ENCODE measurements around the gene MOB2.

The MOB2 gene

DNA sequence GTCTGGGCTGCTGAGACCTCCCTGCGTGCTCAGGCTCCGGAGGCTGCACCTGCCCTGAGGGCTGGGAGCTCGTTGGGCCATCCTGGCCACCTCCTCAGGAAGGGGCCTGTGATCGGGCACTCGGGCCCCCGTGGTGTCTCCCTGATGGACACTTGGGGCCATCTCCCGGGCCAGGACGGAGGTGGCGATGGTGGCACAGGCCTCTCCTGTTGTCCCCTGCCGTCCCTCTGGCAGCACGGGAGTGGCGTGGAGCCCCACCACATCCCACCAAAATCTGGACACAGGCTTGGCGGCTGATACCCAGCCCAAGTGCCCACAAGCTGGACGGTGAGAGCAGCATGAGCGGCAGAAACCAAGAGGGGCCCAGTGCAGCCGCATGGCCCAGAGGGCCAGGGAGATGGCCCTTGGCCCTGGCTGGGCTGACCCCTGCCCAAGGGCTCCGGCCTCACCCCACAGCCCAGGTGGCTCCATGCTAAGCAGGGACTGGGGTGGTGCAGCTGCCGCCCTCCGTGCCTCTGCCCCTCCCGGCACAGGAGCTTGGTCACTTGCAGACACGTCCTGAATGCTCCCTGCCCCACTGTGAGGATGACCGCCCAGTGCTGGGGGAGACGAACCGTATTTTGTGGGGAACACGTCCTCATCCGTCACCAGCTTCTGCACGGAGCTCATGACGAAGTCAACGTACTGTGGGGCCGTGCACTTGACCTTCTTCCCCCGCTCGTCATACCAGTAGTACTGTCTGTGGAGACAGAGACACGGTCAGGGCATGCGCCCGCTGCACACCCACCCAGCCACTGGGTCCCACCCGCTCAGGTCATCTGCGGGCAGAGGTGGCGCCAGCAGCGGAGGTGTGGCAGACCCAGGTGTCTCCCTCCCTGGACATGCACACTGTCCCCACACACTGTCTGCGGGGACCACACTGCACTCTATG, 15.6 kb downstream of the MOB2 start:
- POLR2A ChIA-PET, result no interaction called here
- 96% methylated on average over 39 of the region's 40 CpGs for WGBS (ENCODE audit: insufficient coverage)
- DNase-seq, result no peak
- Histone ChIP-seq H3K4me1 (ENCODE audit: control extremely low read depth in 1 of 4, control insufficient read depth in 4 of 4, insufficient read depth in 4 of 4, low read length in 3 of 4) (no peaks in the 10 kb centered on the region), H3K9me3 (ENCODE audit: control extremely low read depth in 1 of 5, control insufficient read depth in 4 of 5, insufficient read depth in 2 of 5, low read depth in 1 of 5, low read length in 4 of 5) (no peaks in the 10 kb centered on the region), H3K27ac (ENCODE audit: insufficient read depth in 1 of 2, low read depth in 1 of 2, low read length in 2 of 2, poor library complexity in 1 of 2, severe bottlenecking in 2 of 2) (no peak overlapping the region), H3K27me3 (replicated peaks in 2 of 5; ENCODE audit: control insufficient read depth in 4 of 5, insufficient read depth in 5 of 5, low read length in 4 of 5) (no peaks in the 10 kb centered on the region), H3K36me3 (ENCODE audit: control insufficient read depth in 4 of 4, insufficient read depth in 4 of 4, low read length in 3 of 4) (peaks cover 0 to 67% (median 23%) of the 10 kb centered on the region in 4 experiments), H3K4me3 (ENCODE audit: control insufficient read depth in 1 of 7, extremely low read depth in 1 of 7, insufficient read depth in 4 of 7, low read depth in 2 of 7, low read length in 6 of 7) (no peak overlapping the region)
- CTCF ChIA-PET, result no interaction called here

DNA sequence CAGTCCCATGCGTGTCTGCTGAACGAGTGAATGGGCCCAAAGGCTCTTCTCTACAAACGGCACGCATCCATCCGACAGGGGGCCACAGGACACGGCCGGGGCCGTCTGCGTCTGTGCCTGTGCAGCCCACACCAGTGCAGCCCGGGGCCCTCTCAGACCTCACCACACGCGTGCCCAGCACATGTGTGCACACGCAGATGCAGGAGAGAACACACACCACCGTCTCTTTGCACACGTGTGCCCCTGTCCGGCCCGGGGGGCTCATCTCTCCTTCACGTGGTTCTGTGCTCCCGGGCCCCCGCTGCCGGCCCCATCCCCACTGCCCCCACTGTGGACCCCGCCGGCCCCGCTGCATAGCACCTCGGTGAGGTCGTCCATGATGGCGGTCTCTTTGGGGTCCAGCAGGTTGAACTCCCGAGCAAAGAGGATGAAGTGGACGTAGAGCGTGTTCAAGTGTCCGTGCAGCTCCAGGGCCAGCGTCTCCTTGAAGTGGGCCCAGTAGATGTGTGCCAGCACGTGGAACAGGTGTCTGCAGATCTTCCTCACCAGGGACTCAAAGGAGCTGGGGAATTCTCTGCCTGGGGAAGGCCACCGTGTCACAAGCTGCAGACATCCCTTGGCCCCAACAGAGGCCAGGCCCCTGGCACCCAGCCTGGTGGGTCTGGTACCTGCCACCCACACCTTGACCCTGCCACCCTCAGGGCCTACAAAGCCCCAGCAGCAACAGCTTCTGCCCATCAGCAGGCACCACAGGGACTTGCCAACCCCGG, 16.5 kb downstream of the MOB2 start:
- Histone ChIP-seq H3K27me3 (replicated peaks in 2 of 5; ENCODE audit: control insufficient read depth in 4 of 5, insufficient read depth in 5 of 5, low read length in 4 of 5) (no peaks in the 10 kb centered on the region), H3K4me1 (ENCODE audit: control extremely low read depth in 1 of 4, control insufficient read depth in 4 of 4, insufficient read depth in 4 of 4, low read length in 3 of 4) (no peaks in the 10 kb centered on the region), H3K9me3 (ENCODE audit: control extremely low read depth in 1 of 5, control insufficient read depth in 4 of 5, insufficient read depth in 2 of 5, low read depth in 1 of 5, low read length in 4 of 5) (no peaks in the 10 kb centered on the region), H3K4me3 (ENCODE audit: control insufficient read depth in 1 of 7, extremely low read depth in 1 of 7, insufficient read depth in 4 of 7, low read depth in 2 of 7, low read length in 6 of 7) (no peak overlapping the region), H3K36me3 (ENCODE audit: control insufficient read depth in 4 of 4, insufficient read depth in 4 of 4, low read length in 3 of 4) (peaks cover 0 to 64% (median 20%) of the 10 kb centered on the region in 4 experiments), H3K27ac (ENCODE audit: insufficient read depth in 1 of 2, low read depth in 1 of 2, low read length in 2 of 2, poor library complexity in 1 of 2, severe bottlenecking in 2 of 2) (no peak overlapping the region)
- POLR2A ChIA-PET, result no interaction called here
- no peak for DNase-seq
- CTCF ChIA-PET, result no interaction called here
- 97% methylated on average over 35 of the region's 35 CpGs for WGBS (ENCODE audit: insufficient coverage)

DNA sequence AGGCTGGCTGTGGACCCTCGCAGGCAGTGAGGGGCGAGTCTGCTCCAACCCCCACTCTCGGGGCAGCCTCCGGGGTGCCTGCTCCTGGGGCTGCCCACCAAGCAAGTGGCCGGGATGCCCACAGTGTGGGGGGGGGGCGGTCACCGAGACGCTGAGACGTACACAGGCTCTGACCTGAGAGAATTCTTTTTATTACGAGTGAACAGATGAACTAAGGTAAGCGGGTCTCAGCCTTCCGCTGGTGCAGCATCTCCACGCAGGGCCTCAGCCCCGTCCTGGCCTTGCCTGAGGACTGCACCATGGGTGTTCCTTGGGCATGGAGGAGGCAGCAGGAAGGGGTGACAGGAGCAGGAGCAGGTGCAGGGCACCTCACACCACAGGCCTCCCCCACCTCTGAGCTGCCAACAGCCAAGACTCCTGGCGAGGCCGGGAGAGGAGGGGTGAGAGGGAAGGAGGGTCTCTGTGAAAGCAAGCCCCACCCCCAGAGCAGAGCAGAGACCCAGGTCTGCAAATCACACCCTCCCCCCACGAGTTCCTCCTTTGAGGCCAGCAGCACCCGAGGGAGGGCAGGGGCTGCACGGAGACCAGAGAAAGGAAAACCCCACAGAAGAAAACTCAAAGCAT, 17.2 kb downstream of the MOB2 start:
- H3K27me3 ChIP-seq (replicated peaks in 2 of 5; ENCODE audit: control insufficient read depth in 4 of 5, insufficient read depth in 5 of 5, low read length in 4 of 5), result no peaks in the 10 kb centered on the region
- peaks cover 0 to 6% (median 5%) of the 10 kb centered on the region in 5 experiments for H3K9me3 ChIP-seq (ENCODE audit: control extremely low read depth in 1 of 5, control insufficient read depth in 4 of 5, insufficient read depth in 2 of 5, low read depth in 1 of 5, low read length in 4 of 5)
- no peak overlapping the region for H3K27ac ChIP-seq (ENCODE audit: insufficient read depth in 1 of 2, low read depth in 1 of 2, low read length in 2 of 2, poor library complexity in 1 of 2, severe bottlenecking in 2 of 2)
- POLR2A ChIA-PET, result no interaction called here
- peaks cover 0 to 65% (median 21%) of the 10 kb centered on the region in 4 experiments for H3K36me3 ChIP-seq (ENCODE audit: control insufficient read depth in 4 of 4, insufficient read depth in 4 of 4, low read length in 3 of 4)
- no peaks in the 10 kb centered on the region for H3K4me1 ChIP-seq (ENCODE audit: control extremely low read depth in 1 of 4, control insufficient read depth in 4 of 4, insufficient read depth in 4 of 4, low read length in 3 of 4)
- WGBS (ENCODE audit: insufficient coverage), result 87% methylated on average over 17 of the region's 19 CpGs
- CTCF ChIA-PET, result no interaction called here
- no peak for DNase-seq
- H3K4me3 ChIP-seq (ENCODE audit: control insufficient read depth in 1 of 7, extremely low read depth in 1 of 7, insufficient read depth in 4 of 7, low read depth in 2 of 7, low read length in 6 of 7), result no peak overlapping the region

DNA sequence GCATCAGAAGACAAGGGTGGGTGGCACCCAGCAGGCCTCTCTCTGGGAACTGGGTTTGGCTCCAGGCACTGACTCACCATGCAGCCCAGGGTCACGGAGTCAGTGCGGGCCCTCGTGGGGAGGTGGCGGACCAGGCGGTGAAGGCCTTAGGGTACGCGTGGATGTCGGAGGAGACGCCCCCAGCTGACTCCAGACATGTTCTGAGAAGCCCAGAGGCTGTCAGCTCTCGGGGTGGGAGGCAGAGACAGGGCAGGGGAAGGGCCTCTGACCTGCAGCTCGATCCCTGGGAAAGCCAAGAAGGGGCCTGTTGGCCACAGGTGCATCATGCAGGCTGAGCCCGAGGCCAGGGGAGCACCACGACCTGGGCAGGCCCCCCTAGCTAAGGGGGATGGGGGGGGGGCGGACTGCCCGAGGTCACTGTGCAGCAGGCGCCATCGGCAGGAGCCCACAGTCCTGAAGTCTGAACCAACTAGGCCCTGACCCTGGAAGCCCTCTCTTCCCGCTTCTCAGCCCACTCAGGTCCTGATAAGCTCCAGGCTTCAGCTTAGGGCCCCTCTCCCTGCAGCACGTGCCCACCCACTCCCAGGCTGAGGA, 18.0 kb downstream of the MOB2 start:
- H3K36me3 ChIP-seq (ENCODE audit: control insufficient read depth in 4 of 4, insufficient read depth in 4 of 4, low read length in 3 of 4), result peaks cover 0 to 60% (median 22%) of the 10 kb centered on the region in 4 experiments
- H3K4me3 ChIP-seq (ENCODE audit: control insufficient read depth in 1 of 7, extremely low read depth in 1 of 7, insufficient read depth in 4 of 7, low read depth in 2 of 7, low read length in 6 of 7), result no peak overlapping the region
- no peaks in the 10 kb centered on the region for H3K27me3 ChIP-seq (replicated peaks in 2 of 5; ENCODE audit: control insufficient read depth in 4 of 5, insufficient read depth in 5 of 5, low read length in 4 of 5)
- no peaks in the 10 kb centered on the region for H3K4me1 ChIP-seq (ENCODE audit: control extremely low read depth in 1 of 4, control insufficient read depth in 4 of 4, insufficient read depth in 4 of 4, low read length in 3 of 4)
- no peak for DNase-seq
- 97% methylated on average over 19 of the region's 19 CpGs for WGBS (ENCODE audit: insufficient coverage)
- no peak overlapping the region for H3K27ac ChIP-seq (ENCODE audit: insufficient read depth in 1 of 2, low read depth in 1 of 2, low read length in 2 of 2, poor library complexity in 1 of 2, severe bottlenecking in 2 of 2)
- ChIA-PET CTCF (interaction anchor here (0.9 kb wide), 1 partner anchor 61 kb away, joined by 3 read pairs; no protein-coding TSS in a partner anchor), POLR2A (no interaction called here)
- peaks cover 0 to 12% (median 5%) of the 10 kb centered on the region in 5 experiments for H3K9me3 ChIP-seq (ENCODE audit: control extremely low read depth in 1 of 5, control insufficient read depth in 4 of 5, insufficient read depth in 2 of 5, low read depth in 1 of 5, low read length in 4 of 5)

DNA sequence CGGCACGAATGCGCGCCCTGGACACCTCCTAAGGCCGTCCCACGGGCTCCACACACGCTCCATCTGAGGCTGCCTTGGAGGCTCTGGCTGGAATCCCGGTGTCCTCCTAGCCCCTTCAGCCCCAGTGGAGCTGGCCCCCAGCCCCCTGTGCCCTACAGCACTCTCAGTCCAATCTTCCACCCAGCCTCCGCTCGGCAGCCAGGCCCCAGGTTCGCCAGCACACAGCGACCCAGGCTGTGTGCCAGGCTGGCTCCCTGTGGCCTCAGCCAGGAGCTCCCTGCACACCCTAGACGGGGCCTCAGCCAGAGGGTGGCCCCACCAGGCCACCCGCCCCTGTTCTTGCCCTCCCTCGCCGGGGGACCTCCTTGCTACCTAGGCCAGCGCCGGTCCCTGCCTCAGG, 18.6 kb downstream of the MOB2 start:
- H3K27me3 ChIP-seq (replicated peaks in 2 of 5; ENCODE audit: control insufficient read depth in 4 of 5, insufficient read depth in 5 of 5, low read length in 4 of 5), result no peaks in the 10 kb centered on the region
- POLR2A ChIA-PET, result no interaction called here
- no peak overlapping the region for H3K4me3 ChIP-seq (ENCODE audit: control insufficient read depth in 1 of 7, extremely low read depth in 1 of 7, insufficient read depth in 4 of 7, low read depth in 2 of 7, low read length in 6 of 7)
- peaks cover 0 to 12% (median 5%) of the 10 kb centered on the region in 5 experiments for H3K9me3 ChIP-seq (ENCODE audit: control extremely low read depth in 1 of 5, control insufficient read depth in 4 of 5, insufficient read depth in 2 of 5, low read depth in 1 of 5, low read length in 4 of 5)
- no peak overlapping the region for H3K27ac ChIP-seq (ENCODE audit: insufficient read depth in 1 of 2, low read depth in 1 of 2, low read length in 2 of 2, poor library complexity in 1 of 2, severe bottlenecking in 2 of 2)
- no peaks in the 10 kb centered on the region for H3K4me1 ChIP-seq (ENCODE audit: control extremely low read depth in 1 of 4, control insufficient read depth in 4 of 4, insufficient read depth in 4 of 4, low read length in 3 of 4)
- DNase-seq, result no peak
- CTCF ChIA-PET, result interaction anchor here (0.9 kb wide), 1 partner anchor 61 kb away, joined by 3 read pairs; no protein-coding TSS in a partner anchor
- H3K36me3 ChIP-seq (ENCODE audit: control insufficient read depth in 4 of 4, insufficient read depth in 4 of 4, low read length in 3 of 4), result peaks cover 0 to 54% (median 21%) of the 10 kb centered on the region in 4 experiments
- WGBS (ENCODE audit: insufficient coverage), result 93% methylated on average over 17 of the region's 18 CpGs

DNA sequence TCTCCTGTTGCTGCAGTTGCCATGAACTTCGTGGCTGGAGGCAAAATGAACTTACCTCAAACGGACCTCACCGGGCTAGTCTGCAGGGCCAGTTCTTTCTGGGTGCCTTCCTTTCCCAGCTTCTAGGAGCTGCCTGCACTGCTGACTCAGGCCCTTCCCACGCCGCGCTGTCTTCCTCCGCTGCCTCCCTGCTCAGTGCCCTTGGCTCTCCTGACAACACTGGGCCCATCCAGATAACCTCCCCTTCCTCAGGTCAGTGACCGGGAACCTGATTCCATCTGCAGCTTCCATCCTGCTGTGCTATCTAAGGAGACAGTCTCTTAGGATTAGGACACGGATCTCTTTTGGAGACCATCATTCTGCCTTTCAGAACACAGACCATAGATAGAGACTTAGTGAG, 19.3 kb downstream of the MOB2 start:
- ChIA-PET CTCF (no interaction called here), POLR2A (no interaction called here)
- 96% methylated on average over 8 of the region's 9 CpGs for WGBS (ENCODE audit: insufficient coverage)
- Histone ChIP-seq H3K4me3 (ENCODE audit: control insufficient read depth in 1 of 7, extremely low read depth in 1 of 7, insufficient read depth in 4 of 7, low read depth in 2 of 7, low read length in 6 of 7) (no peak overlapping the region), H3K9me3 (ENCODE audit: control extremely low read depth in 1 of 5, control insufficient read depth in 4 of 5, insufficient read depth in 2 of 5, low read depth in 1 of 5, low read length in 4 of 5) (peaks cover 0 to 12% (median 5%) of the 10 kb centered on the region in 5 experiments), H3K27me3 (replicated peaks in 2 of 5; ENCODE audit: control insufficient read depth in 4 of 5, insufficient read depth in 5 of 5, low read length in 4 of 5) (no peaks in the 10 kb centered on the region), H3K27ac (ENCODE audit: insufficient read depth in 1 of 2, low read depth in 1 of 2, low read length in 2 of 2, poor library complexity in 1 of 2, severe bottlenecking in 2 of 2) (no peak overlapping the region), H3K36me3 (ENCODE audit: control insufficient read depth in 4 of 4, insufficient read depth in 4 of 4, low read length in 3 of 4) (peaks cover 0 to 52% (median 19%) of the 10 kb centered on the region in 4 experiments), H3K4me1 (ENCODE audit: control extremely low read depth in 1 of 4, control insufficient read depth in 4 of 4, insufficient read depth in 4 of 4, low read length in 3 of 4) (no peaks in the 10 kb centered on the region)
- DNase-seq, result no peak
